GM19240 (cell line): ENCODE data around the gene MTARC1.

Experiments used
- DNase-seq: peaks from one replicate; pipeline ENCODE4 v3.0.0; 2011; ENCODE audit warnings: low spot score; ENCODE audit not compliant: insufficient read length

The MTARC1 gene

GRCh38 chr1:220828950-220829586 is 42.4 kb downstream of the MTARC1 start:
- no peak for DNase-seq

- no peak for DNase-seq
These were observed 46.7 kb downstream of the MTARC1 start for GRCh38 chr1:220833436-220833835.

GRCh38 chr1:220834155-220834870 is 47.6 kb downstream of the MTARC1 start:
- DNase-seq: no peak
